ENCODE results near the gene CENPN. TPM values are rescaled to one million over a fixed set of nuclear protein-coding genes. Genes with fewer than 3 reads are reported as not detected.
A peak's percentile ranks its signal among the peaks of the same experiment; 100 is the strongest.

The CENPN gene
- 10 to 100 TPM in 3 of 8 experiments, 1 to 10 TPM in 5; 3.2 to 38.2 (median 6.6) TPM for total RNA-seq

GRCh38 chr16:81006813-81007695 is at the start of gene CENPN, which contains the start of gene CMC2:
Gene CENPN, plus strand, starts transcription at chr16:81007214. Its CDS starts 4,726 bp downstream, at chr16:81011940.
Gene CMC2, minus strand, starts transcription at chr16:81006885. Its CDS starts 9,491 bp downstream, at chr16:80997394.
- Histone ChIP-seq H3K4me1 (replicated peaks in 1 of 2) (peaks cover 10 to 13% of the 10 kb centered on the region in 2 donors), H3K4me3 (peak within 1 kb of the TSS; percentile 56 to 96 (median 83)), H3K27ac (peak within 1 kb of the TSS; percentile 100)
- WGBS, 10 experiments: 0 to 2% (median 0%) methylated on average over 1 to 11 of the region's 75 CpGs
- ATAC-seq (replicated peaks in 6 of 8): peak; percentile 83 to 94 (median 92)
- in situ Hi-C loops (cut with MboI; ENCODE audit: low pct_unique_long_range_greater_than_20kb in 2 of 9, low sequenced_read_pairs in 9 of 9, unreplicated experiment in 9 of 9): loop anchor here in 2 of 9 experiments (25.0 kb wide), 1 partner anchor 730 kb away; no protein-coding TSS in a partner anchor

GRCh38 chr16:80958284-80958683 is 48.7 kb upstream of the CENPN start:
- in situ Hi-C loops (cut with MboI; ENCODE audit: low pct_unique_long_range_greater_than_20kb in 2 of 9, low sequenced_read_pairs in 9 of 9, unreplicated experiment in 9 of 9): no loop called here

GRCh38 chr16:80962879-80963278 is 44.1 kb upstream of the CENPN start:
- Histone ChIP-seq H3K4me1 (replicated peaks in 1 of 2) (no peaks in the 10 kb centered on the region), H3K27ac (no peak overlapping the region), H3K4me3 (no peak overlapping the region)
- WGBS, 10 experiments: 20 to 95% (median 81%) methylated on average over 1 to 2 of the region's 2 CpGs; no CpG with 5 or more reads in 2 of the 10 experiments
- in situ Hi-C loops (cut with MboI; ENCODE audit: low pct_unique_long_range_greater_than_20kb in 2 of 9, low sequenced_read_pairs in 9 of 9, unreplicated experiment in 9 of 9): no loop called here
- ATAC-seq (replicated peaks in 6 of 8): no peak

More at GRCh38 chr16:80958284-80958683, 48.7 kb upstream of the CENPN start:
- ATAC-seq (replicated peaks in 6 of 8): no peak
- Histone ChIP-seq H3K4me1 (replicated peaks in 1 of 2) (no peaks in the 10 kb centered on the region), H3K4me3 (no peak overlapping the region), H3K27ac (no peak overlapping the region)

- Histone ChIP-seq H3K27ac (no peak overlapping the region), H3K4me3 (no peak overlapping the region), H3K4me1 (replicated peaks in 1 of 2) (no peaks in the 10 kb centered on the region)
- WGBS, 10 experiments: 8 to 93% (median 71%) methylated on average over 2 of the region's 2 CpGs
- in situ Hi-C loops (cut with MboI; ENCODE audit: low pct_unique_long_range_greater_than_20kb in 2 of 9, low sequenced_read_pairs in 9 of 9, unreplicated experiment in 9 of 9): no loop called here
- no peak for ATAC-seq (replicated peaks in 6 of 8)
Observed at GRCh38 chr16:80964351-80964750, 42.7 kb upstream of the CENPN start.

- Histone ChIP-seq H3K4me1 (replicated peaks in 1 of 2) (no peaks in the 10 kb centered on the region), H3K4me3 (no peak overlapping the region), H3K27ac (no peak overlapping the region)
- in situ Hi-C loops (cut with MboI; ENCODE audit: low pct_unique_long_range_greater_than_20kb in 2 of 9, low sequenced_read_pairs in 9 of 9, unreplicated experiment in 9 of 9): no loop called here
- WGBS, 10 experiments: 75 to 100% (median 94%) methylated on average over 2 to 4 of the region's 4 CpGs; no CpG with 5 or more reads in 1 of the 10 experiments
- no peak for ATAC-seq (replicated peaks in 6 of 8)
Observed at GRCh38 chr16:80966617-80967016, 40.4 kb upstream of the CENPN start.

- Histone ChIP-seq H3K4me1 (replicated peaks in 1 of 2) (peaks cover 0 to 5% of the 10 kb centered on the region in 2 donors), H3K4me3 (no peak overlapping the region), H3K27ac (no peak overlapping the region)
- in situ Hi-C loops (cut with MboI; ENCODE audit: low pct_unique_long_range_greater_than_20kb in 2 of 9, low sequenced_read_pairs in 9 of 9, unreplicated experiment in 9 of 9): no loop called here
- ATAC-seq (replicated peaks in 6 of 8): no peak
- WGBS, 10 experiments: 63 to 100% (median 90%) methylated on average over 1 to 4 of the region's 4 CpGs
Observed at GRCh38 chr16:80968386-80969113, 38.5 kb upstream of the CENPN start.

GRCh38 chr16:80969114-80969484 is 37.9 kb upstream of the CENPN start:
- ATAC-seq (replicated peaks in 6 of 8): no peak
- Histone ChIP-seq H3K4me3 (no peak overlapping the region), H3K27ac (no peak overlapping the region), H3K4me1 (replicated peaks in 1 of 2) (peaks cover 0 to 5% of the 10 kb centered on the region in 2 donors)
- in situ Hi-C loops (cut with MboI; ENCODE audit: low pct_unique_long_range_greater_than_20kb in 2 of 9, low sequenced_read_pairs in 9 of 9, unreplicated experiment in 9 of 9): no loop called here
- 86 to 100% (median 100%) methylated on average over 1 to 3 of the region's 3 CpGs; no CpG with 5 or more reads in 2 of the 10 experiments for WGBS, 10 experiments

GRCh38 chr16:80971819-80972218 is 35.2 kb upstream of the CENPN start:
- peaks cover 0 to 5% of the 10 kb centered on the region in 2 donors for H3K4me1 ChIP-seq (replicated peaks in 1 of 2)
- peak in 5 of 8 experiments; percentile 86 to 96 (median 92) for ATAC-seq (replicated peaks in 6 of 8)
- H3K27ac ChIP-seq: no peak overlapping the region
- no peak overlapping the region for H3K4me3 ChIP-seq
- WGBS, 10 experiments: 40 to 100% (median 79%) methylated on average over 1 to 2 of the region's 2 CpGs; no CpG with 5 or more reads in 4 of the 10 experiments
- in situ Hi-C loops (cut with MboI; ENCODE audit: low pct_unique_long_range_greater_than_20kb in 2 of 9, low sequenced_read_pairs in 9 of 9, unreplicated experiment in 9 of 9): no loop called here

GRCh38 chr16:80972611-80973010 is 34.4 kb upstream of the CENPN start:
- in situ Hi-C loops (cut with MboI; ENCODE audit: low pct_unique_long_range_greater_than_20kb in 2 of 9, low sequenced_read_pairs in 9 of 9, unreplicated experiment in 9 of 9): no loop called here
- WGBS, 10 experiments: 71 to 100% (median 96%) methylated on average over 1 to 4 of the region's 4 CpGs
- ATAC-seq (replicated peaks in 6 of 8): no peak
- Histone ChIP-seq H3K4me3 (no peak overlapping the region), H3K27ac (no peak overlapping the region), H3K4me1 (replicated peaks in 1 of 2) (peaks cover 0 to 5% of the 10 kb centered on the region in 2 donors)

- no peak overlapping the region for H3K27ac ChIP-seq
- in situ Hi-C loops (cut with MboI; ENCODE audit: low pct_unique_long_range_greater_than_20kb in 2 of 9, low sequenced_read_pairs in 9 of 9, unreplicated experiment in 9 of 9): no loop called here
- no peak overlapping the region for H3K4me3 ChIP-seq
- H3K4me1 ChIP-seq (replicated peaks in 1 of 2): peaks cover 0 to 5% of the 10 kb centered on the region in 2 donors
- ATAC-seq (replicated peaks in 6 of 8): no peak
- 68 to 100% (median 99%) methylated on average over 1 to 3 of the region's 4 CpGs; no CpG with 5 or more reads in 2 of the 10 experiments for WGBS, 10 experiments
Observed at GRCh38 chr16:80973991-80974390, 33.0 kb upstream of the CENPN start.

GRCh38 chr16:80974649-80975376 is 32.2 kb upstream of the CENPN start:
- in situ Hi-C loops (cut with MboI; ENCODE audit: low pct_unique_long_range_greater_than_20kb in 2 of 9, low sequenced_read_pairs in 9 of 9, unreplicated experiment in 9 of 9): no loop called here
- Histone ChIP-seq H3K4me3 (no peak overlapping the region), H3K27ac (no peak overlapping the region), H3K4me1 (replicated peaks in 1 of 2) (peaks cover 0 to 5% of the 10 kb centered on the region in 2 donors)
- WGBS, 10 experiments: 75 to 100% (median 89%) methylated on average over 1 to 6 of the region's 6 CpGs
- ATAC-seq (replicated peaks in 6 of 8): no peak

- in situ Hi-C loops (cut with MboI; ENCODE audit: low pct_unique_long_range_greater_than_20kb in 2 of 9, low sequenced_read_pairs in 9 of 9, unreplicated experiment in 9 of 9): no loop called here
- Histone ChIP-seq H3K4me3 (no peak overlapping the region), H3K27ac (no peak overlapping the region), H3K4me1 (replicated peaks in 1 of 2) (peaks cover 0 to 2% of the 10 kb centered on the region in 2 donors)
- ATAC-seq (replicated peaks in 6 of 8): no peak
- WGBS, 10 experiments: 83 to 100% (median 100%) methylated on average over 1 of the region's 1 CpG; no CpG with 5 or more reads in 4 of the 10 experiments
Observed at GRCh38 chr16:80976946-80977345, 30.1 kb upstream of the CENPN start.

- ATAC-seq (replicated peaks in 6 of 8): no peak
- Histone ChIP-seq H3K4me3 (no peak overlapping the region), H3K27ac (no peak overlapping the region), H3K4me1 (replicated peaks in 1 of 2) (no peaks in the 10 kb centered on the region)
- in situ Hi-C loops (cut with MboI; ENCODE audit: low pct_unique_long_range_greater_than_20kb in 2 of 9, low sequenced_read_pairs in 9 of 9, unreplicated experiment in 9 of 9): no loop called here
Observed at GRCh38 chr16:80981103-80981502, 25.9 kb upstream of the CENPN start.

Data from motor neuron (in vitro differentiated cells).